ENCODE results near the gene RHOC. TPM values are rescaled to one million over a fixed set of nuclear protein-coding genes. Genes with fewer than 3 reads are reported as not detected.

RHOC gene
- 251 TPM for total RNA-seq

DNA sequence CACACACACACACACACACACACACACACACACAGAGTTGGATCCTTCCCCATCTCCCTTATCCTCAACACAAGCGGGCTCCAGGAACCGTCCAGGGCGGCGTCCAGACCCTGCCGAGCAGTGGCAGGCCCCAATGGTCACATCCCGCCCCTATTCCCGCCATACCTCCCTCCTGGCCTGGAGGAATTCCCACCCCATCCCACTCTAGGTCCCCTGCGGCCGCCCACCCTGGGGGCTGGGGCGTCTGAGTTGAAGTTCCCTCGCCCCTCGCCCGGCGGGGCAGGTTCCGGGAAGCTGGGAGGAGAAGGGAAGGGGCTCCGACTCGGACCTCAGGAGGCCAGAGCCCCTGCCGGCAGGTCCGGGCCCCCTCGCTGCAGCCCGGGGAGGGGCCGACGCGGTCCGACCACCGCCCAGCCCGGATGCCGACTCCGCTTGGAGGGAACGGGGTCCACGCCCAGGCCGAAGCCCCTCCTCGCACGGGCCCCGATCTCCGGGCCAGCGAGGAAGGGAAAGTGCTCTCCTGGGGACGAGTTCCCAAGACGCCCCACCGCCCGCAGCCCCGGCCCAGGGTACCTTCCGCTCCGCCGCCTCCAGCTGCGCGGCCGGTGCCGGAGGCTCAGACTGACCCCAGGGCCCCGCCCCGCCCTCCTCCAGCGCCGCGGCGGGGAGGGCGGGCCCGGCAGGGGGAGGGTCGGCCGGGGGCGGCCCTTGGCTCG lies at the start of gene RHOC:
Gene RHOC (minus strand): TSS at position 623 of the 716 bp plus-strand sequence. CDS start 3,328 bp downstream, outside the sequence.
- peaks cover 0 to 11% of the 10 kb centered on the region in 2 donors for H3K36me3 ChIP-seq
- TF ChIP-seq CTCF (IDR thresholded peaks at IDR 0.05) (no peak), POLR2A (IDR thresholded peaks at IDR 0.05) (peak in 1 of 2 donors; percentile 87), POLR2AphosphoS5 (IDR thresholded peaks at IDR 0.05; ENCODE audit: insufficient read depth in 1 of 2, low read depth in 1 of 2) (peak in 1 of 2 donors; percentile 91)
- intact Hi-C loops (cut with DNase I): loop anchor here (2.0 to 5.0 kb wide), 2 partner anchors 88 to 314 kb away; partner anchors contain the start of genes CAPZA1 and ST7L
- H3K27ac ChIP-seq: peak within 1 kb of the TSS; percentile 99
- DNase-seq (ENCODE audit: extremely low spot score in 2 of 2): no peak
- H3K4me1 ChIP-seq: peaks cover 50% of the 10 kb centered on the region
- no peaks in the 10 kb centered on the region for H3K9me3 ChIP-seq
- H3K4me3 ChIP-seq: peak within 1 kb of the TSS; percentile 98 to 99
- no peaks in the 10 kb centered on the region for H3K27me3 ChIP-seq

- Histone ChIP-seq H3K36me3 (no peaks in the 10 kb centered on the region), H3K9me3 (no peaks in the 10 kb centered on the region), H3K27ac (no peak overlapping the region), H3K4me3 (no peak overlapping the region), H3K4me1 (no peaks in the 10 kb centered on the region), H3K27me3 (no peaks in the 10 kb centered on the region)
- intact Hi-C loops (cut with DNase I): no loop called here
- no peak for DNase-seq (ENCODE audit: extremely low spot score in 2 of 2)
- TF ChIP-seq CTCF (IDR thresholded peaks at IDR 0.05): no peak
- TF ChIP-seq POLR2AphosphoS5 (IDR thresholded peaks at IDR 0.05; ENCODE audit: insufficient read depth in 1 of 2, low read depth in 1 of 2): no peak
- no peak for TF ChIP-seq POLR2A (IDR thresholded peaks at IDR 0.05)
These were observed 47.2 kb upstream of the RHOC start for GRCh38 chr1:112754116-112754628.

DNA sequence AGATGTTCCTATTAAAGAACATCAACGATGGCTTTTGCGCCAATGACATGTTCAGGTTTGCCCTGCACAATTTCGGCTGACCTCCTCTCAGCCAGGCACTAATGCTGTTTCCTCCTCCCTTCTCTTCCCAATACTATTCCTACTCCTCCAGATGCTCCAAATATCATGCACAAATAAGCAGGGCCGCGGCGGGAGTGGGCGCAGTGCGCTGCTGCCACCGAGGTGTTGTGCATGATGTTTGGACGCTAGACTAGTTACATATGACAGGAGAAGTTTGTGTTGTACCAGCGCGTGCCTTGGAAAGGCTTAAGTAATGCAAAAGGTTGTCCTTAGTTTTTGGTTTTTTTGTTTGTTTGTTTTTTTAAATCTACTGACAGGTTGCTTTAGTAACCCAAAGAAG lies 41.5 kb upstream of the RHOC start:
- intact Hi-C loops (cut with DNase I): no loop called here
- no peak for TF ChIP-seq CTCF (IDR thresholded peaks at IDR 0.05)
- TF ChIP-seq POLR2AphosphoS5 (IDR thresholded peaks at IDR 0.05; ENCODE audit: insufficient read depth in 1 of 2, low read depth in 1 of 2): no peak
- no peak for TF ChIP-seq POLR2A (IDR thresholded peaks at IDR 0.05)
- H3K36me3 ChIP-seq: no peaks in the 10 kb centered on the region
- no peak for DNase-seq (ENCODE audit: extremely low spot score in 2 of 2)
- peaks cover 12% of the 10 kb centered on the region for H3K4me1 ChIP-seq
- H3K4me3 ChIP-seq: no peak overlapping the region
- no peak overlapping the region for H3K27ac ChIP-seq
- H3K27me3 ChIP-seq: no peaks in the 10 kb centered on the region
- H3K9me3 ChIP-seq: no peaks in the 10 kb centered on the region

GRCh38 chr1:112744009-112744578 lies 37.2 kb upstream of the RHOC start:
- Histone ChIP-seq H3K36me3 (no peaks in the 10 kb centered on the region), H3K9me3 (no peaks in the 10 kb centered on the region), H3K4me3 (peak overlapping the region; percentile 1 to 33), H3K27ac (no peak overlapping the region), H3K27me3 (no peaks in the 10 kb centered on the region), H3K4me1 (peaks cover 12% of the 10 kb centered on the region)
- DNase-seq (ENCODE audit: extremely low spot score in 2 of 2): no peak
- intact Hi-C loops (cut with DNase I): no loop called here
- TF ChIP-seq POLR2A (IDR thresholded peaks at IDR 0.05) (no peak), POLR2AphosphoS5 (IDR thresholded peaks at IDR 0.05; ENCODE audit: insufficient read depth in 1 of 2, low read depth in 1 of 2) (no peak), CTCF (IDR thresholded peaks at IDR 0.05) (no peak)
